ENCODE measurements around the gene ITPR2.
A peak's percentile ranks its signal among the peaks of the same experiment; 100 is the strongest.
"Not testable (repeated sequence)": the region's sequence is repeated elsewhere in the genome, so short reads cannot be mapped to it uniquely, and the experiment has no call there.

The ITPR2 gene

GRCh38 chr12:26839512-26839911 is 6.5 kb upstream of the ITPR2 start:
- H3K4me3 ChIP-seq (ENCODE audit: low read depth, low read length): no peak overlapping the region
- TF ChIP-seq CTCF (IDR thresholded peaks at IDR 0.05; ENCODE audit: low read depth, low read length): no peak

GRCh38 chr12:26838888-26839416 is 6.0 kb upstream of the ITPR2 start:
- no peak overlapping the region for H3K4me3 ChIP-seq (ENCODE audit: low read depth, low read length)
- TF ChIP-seq CTCF (IDR thresholded peaks at IDR 0.05; ENCODE audit: low read depth, low read length): no peak

GRCh38 chr12:26836201-26836600 is 3.2 kb upstream of the ITPR2 start:
- no peak for TF ChIP-seq CTCF (IDR thresholded peaks at IDR 0.05; ENCODE audit: low read depth, low read length)
- no peak overlapping the region for H3K4me3 ChIP-seq (ENCODE audit: low read depth, low read length)

- not testable (repeated sequence) for H3K4me3 ChIP-seq (ENCODE audit: low read depth, low read length)
These were observed 1.6 kb upstream of the ITPR2 start for GRCh38 chr12:26834503-26835060.

- H3K4me3 ChIP-seq (ENCODE audit: low read depth, low read length): peak overlapping the region; percentile 83
These were observed 923 bp upstream of the ITPR2 start for GRCh38 chr12:26833743-26834490.

GRCh38 chr12:26831951-26832821 is 808 bp downstream of the ITPR2 start:
- peak overlapping the region; percentile 83 for H3K4me3 ChIP-seq (ENCODE audit: low read depth, low read length)
- TF ChIP-seq CTCF (IDR thresholded peaks at IDR 0.05; ENCODE audit: low read depth, low read length): no peak

More at GRCh38 chr12:26833743-26834490, 923 bp upstream of the ITPR2 start:
- TF ChIP-seq CTCF (IDR thresholded peaks at IDR 0.05; ENCODE audit: low read depth, low read length): no peak

GRCh38 chr12:26830783-26831551 is 2.0 kb downstream of the ITPR2 start:
- TF ChIP-seq CTCF (IDR thresholded peaks at IDR 0.05; ENCODE audit: low read depth, low read length): no peak

More at GRCh38 chr12:26830783-26831551, 2.0 kb downstream of the ITPR2 start:
- no peak overlapping the region for H3K4me3 ChIP-seq (ENCODE audit: low read depth, low read length)
